HCT116 (cell line): ENCODE results near the gene POGLUT2.

ENCODE experiments used
- CTCF ChIP-seq, 3 experiments: fragments of 200-600 bp in 1 of 3; sonication (generic) in 1 of 3; IDR thresholded peaks in 2 of 3; conservative IDR thresholded peaks in 1 of 3; 2 replicates each; pipeline ENCODE4 v1.5.1; 2012 to 2017; ENCODE audit warnings: low read depth in 2 of 3, low read length in 2 of 3, antibody characterized with exemption in 1 of 3, borderline replicate concordance in 1 of 3, control low read depth in 1 of 3, mild to moderate bottlenecking in 1 of 3, mixed read lengths in 1 of 3, mixed run types in 1 of 3, moderate library complexity in 1 of 3; ENCODE audit not compliant: insufficient read depth in 1 of 3
- ELF1 ChIP-seq: IDR thresholded peaks from 2 replicates; pipeline ENCODE4 v1.6.1; 2012; ENCODE audit warnings: low read depth, borderline replicate concordance
- EZH2 ChIP-seq: fragments of 200-600 bp; sonication (generic); IDR thresholded peaks from 2 replicates; pipeline ENCODE4 v1.6.1; 2017; ENCODE audit warnings: antibody characterized with exemption, mixed run types
- EZH2phosphoT487 ChIP-seq: fragments of 200-600 bp; IDR thresholded peaks from 2 replicates; pipeline ENCODE4 v1.6.1; 2018; ENCODE audit warnings: antibody characterized with exemption, borderline replicate concordance
- FOSL1 ChIP-seq: IDR thresholded peaks from 2 replicates; pipeline ENCODE4 v1.6.1; 2012; ENCODE audit warnings: low read depth
- JUND ChIP-seq: IDR thresholded peaks from 2 replicates; pipeline ENCODE4 v1.6.1; 2012
- POLR2A ChIP-seq: IDR thresholded peaks from 2 replicates; pipeline ENCODE4 v1.7.0; 2011; ENCODE audit warnings: borderline replicate concordance; ENCODE audit not compliant: insufficient read depth, insufficient read length; ENCODE audit errors: extremely low read depth
- POLR2AphosphoS5 ChIP-seq: IDR thresholded peaks from 2 replicates; pipeline ENCODE4 v1.6.1; 2011; ENCODE audit warnings: mild to moderate bottlenecking, low read depth, low read length, moderate library complexity
- SIN3A ChIP-seq: IDR thresholded peaks from 2 replicates; pipeline ENCODE4 v1.6.1; 2012; ENCODE audit warnings: low read depth
- SP1 ChIP-seq: IDR thresholded peaks from 2 replicates; pipeline ENCODE4 v1.6.1; 2012; ENCODE audit warnings: low read depth
- SRF ChIP-seq: IDR thresholded peaks from 2 replicates; pipeline ENCODE4 v1.6.1; 2012; ENCODE audit warnings: low read depth
- TCF7L2 ChIP-seq: IDR thresholded peaks from 2 replicates; pipeline ENCODE4 v1.7.0; 2011; ENCODE audit warnings: borderline replicate concordance, inconsistent platforms; ENCODE audit not compliant: insufficient read depth, insufficient read length; ENCODE audit errors: extremely low read depth
- YY1 ChIP-seq: IDR thresholded peaks from 2 replicates; pipeline ENCODE4 v1.6.1; 2011; ENCODE audit warnings: low read length, low read depth, moderate library complexity, mild to moderate bottlenecking; ENCODE audit not compliant: insufficient replicate concordance; ENCODE audit errors: extremely low read depth
- ZFX ChIP-seq: fragments of 450-650 bp; IDR thresholded peaks from 2 replicates; pipeline ENCODE4 v1.6.1; 2017

GRCh38 chr13:102781591-102781990, 17.2 kb downstream of the POGLUT2 start:
- no peak for TF ChIP-seq ZFX
- TF ChIP-seq EZH2: no peak
- TF ChIP-seq SRF: no peak
- no peak for TF ChIP-seq CTCF (IDR thresholded peaks at IDR 0.05 in 2 of 3, conservative IDR thresholded peaks at IDR 0.05 in 1 of 3; ENCODE audit: borderline replicate concordance in 1 of 3, insufficient read depth in 1 of 3, low read depth in 2 of 3, low read length in 2 of 3)
- no peak for TF ChIP-seq YY1
- no peak for TF ChIP-seq EZH2phosphoT487
- TF ChIP-seq SIN3A: no peak
- no peak for TF ChIP-seq SP1
- no peak for TF ChIP-seq TCF7L2
- no peak for TF ChIP-seq POLR2AphosphoS5
- TF ChIP-seq FOSL1: no peak
- no peak for TF ChIP-seq ELF1
- TF ChIP-seq JUND: no peak
- TF ChIP-seq POLR2A: no peak
